HCT116 (cell line): ENCODE measurements around the gene ZNF492.

Experiments used
- CBX3 ChIP-seq: IDR thresholded peaks from 2 replicates; pipeline ENCODE4 v1.6.1; 2012; ENCODE audit warnings: low read depth
- CEBPB ChIP-seq: IDR thresholded peaks from 2 replicates; pipeline ENCODE4 v1.6.1; 2012; ENCODE audit warnings: low read depth
- CTCF ChIP-seq, 3 experiments: fragments of 200-600 bp in 1 of 3; sonication (generic) in 1 of 3; IDR thresholded peaks in 2 of 3; conservative IDR thresholded peaks in 1 of 3; 2 replicates each; pipeline ENCODE4 v1.5.1; 2012 to 2017; ENCODE audit warnings: low read depth in 2 of 3, low read length in 2 of 3, antibody characterized with exemption in 1 of 3, borderline replicate concordance in 1 of 3, control low read depth in 1 of 3, mild to moderate bottlenecking in 1 of 3, mixed read lengths in 1 of 3, mixed run types in 1 of 3, moderate library complexity in 1 of 3; ENCODE audit not compliant: insufficient read depth in 1 of 3
- EGR1 ChIP-seq: IDR thresholded peaks from 2 replicates; pipeline ENCODE4 v1.6.1; 2012; ENCODE audit warnings: low read depth
- EZH2 ChIP-seq: fragments of 200-600 bp; sonication (generic); IDR thresholded peaks from 2 replicates; pipeline ENCODE4 v1.6.1; 2017; ENCODE audit warnings: antibody characterized with exemption, mixed run types
- JUND ChIP-seq: IDR thresholded peaks from 2 replicates; pipeline ENCODE4 v1.6.1; 2012
- POLR2A ChIP-seq: IDR thresholded peaks from 2 replicates; pipeline ENCODE4 v1.7.0; 2011; ENCODE audit warnings: borderline replicate concordance; ENCODE audit not compliant: insufficient read depth, insufficient read length; ENCODE audit errors: extremely low read depth
- REST ChIP-seq: IDR thresholded peaks from 2 replicates; pipeline ENCODE4 v1.6.1; 2012; ENCODE audit warnings: low read depth
- SP1 ChIP-seq: IDR thresholded peaks from 2 replicates; pipeline ENCODE4 v1.6.1; 2012; ENCODE audit warnings: low read depth
- TCF7L2 ChIP-seq: IDR thresholded peaks from 2 replicates; pipeline ENCODE4 v1.7.0; 2011; ENCODE audit warnings: borderline replicate concordance, inconsistent platforms; ENCODE audit not compliant: insufficient read depth, insufficient read length; ENCODE audit errors: extremely low read depth
- ZBTB33 ChIP-seq: IDR thresholded peaks from 2 replicates; pipeline ENCODE4 v1.6.1; 2011; ENCODE audit warnings: mild to moderate bottlenecking, low read length, moderate library complexity; ENCODE audit not compliant: insufficient replicate concordance; ENCODE audit errors: extremely low read depth

- no peak for TF ChIP-seq CEBPB
- TF ChIP-seq SP1, result no peak
- no peak for TF ChIP-seq REST
- no peak for TF ChIP-seq CTCF (IDR thresholded peaks at IDR 0.05 in 2 of 3, conservative IDR thresholded peaks at IDR 0.05 in 1 of 3; ENCODE audit: borderline replicate concordance in 1 of 3, insufficient read depth in 1 of 3, low read depth in 2 of 3, low read length in 2 of 3)
- TF ChIP-seq POLR2A, result no peak
- TF ChIP-seq JUND, result no peak
- TF ChIP-seq EZH2, result no peak
- no peak for TF ChIP-seq TCF7L2
- no peak for TF ChIP-seq ZBTB33
- TF ChIP-seq CBX3, result no peak
- TF ChIP-seq EGR1, result no peak
Measured at GRCh38 chr19:22601906-22602630, 32.1 kb upstream of the ZNF492 start.
